GM06990 (cell line): ENCODE data around the gene STK25.

Experiments used
- DNase-seq: peaks from one replicate; pipeline ENCODE4 v3.0.0-alpha.2; 2011; ENCODE audit not compliant: insufficient read length; ENCODE audit errors: extremely low read depth
- H3K27me3 ChIP-seq: replicated peaks from 2 replicates; pipeline ENCODE4 v1.6.0; 2011; ENCODE audit warnings: low read length; ENCODE audit not compliant: control insufficient read depth, insufficient read depth
- H3K36me3 ChIP-seq: 2 replicates; pipeline ENCODE4 v1.5.1; 2011; ENCODE audit warnings: low read length; ENCODE audit not compliant: control insufficient read depth, insufficient read depth
- H3K4me3 ChIP-seq: replicated peaks from 2 replicates; pipeline ENCODE4 v1.5.1; 2011; ENCODE audit warnings: low read depth, mild to moderate bottlenecking, control low read depth, low read length
- TF ChIP-seq, protein P1 (sequence below): IDR thresholded peaks from 2 replicates; pipeline ENCODE4 v1.5.1; 2011; ENCODE audit warnings: low read length, control low read depth, mild to moderate bottlenecking, inconsistent platforms; ENCODE audit not compliant: insufficient read depth, poor library complexity, severe bottlenecking

The STK25 gene

DNA sequence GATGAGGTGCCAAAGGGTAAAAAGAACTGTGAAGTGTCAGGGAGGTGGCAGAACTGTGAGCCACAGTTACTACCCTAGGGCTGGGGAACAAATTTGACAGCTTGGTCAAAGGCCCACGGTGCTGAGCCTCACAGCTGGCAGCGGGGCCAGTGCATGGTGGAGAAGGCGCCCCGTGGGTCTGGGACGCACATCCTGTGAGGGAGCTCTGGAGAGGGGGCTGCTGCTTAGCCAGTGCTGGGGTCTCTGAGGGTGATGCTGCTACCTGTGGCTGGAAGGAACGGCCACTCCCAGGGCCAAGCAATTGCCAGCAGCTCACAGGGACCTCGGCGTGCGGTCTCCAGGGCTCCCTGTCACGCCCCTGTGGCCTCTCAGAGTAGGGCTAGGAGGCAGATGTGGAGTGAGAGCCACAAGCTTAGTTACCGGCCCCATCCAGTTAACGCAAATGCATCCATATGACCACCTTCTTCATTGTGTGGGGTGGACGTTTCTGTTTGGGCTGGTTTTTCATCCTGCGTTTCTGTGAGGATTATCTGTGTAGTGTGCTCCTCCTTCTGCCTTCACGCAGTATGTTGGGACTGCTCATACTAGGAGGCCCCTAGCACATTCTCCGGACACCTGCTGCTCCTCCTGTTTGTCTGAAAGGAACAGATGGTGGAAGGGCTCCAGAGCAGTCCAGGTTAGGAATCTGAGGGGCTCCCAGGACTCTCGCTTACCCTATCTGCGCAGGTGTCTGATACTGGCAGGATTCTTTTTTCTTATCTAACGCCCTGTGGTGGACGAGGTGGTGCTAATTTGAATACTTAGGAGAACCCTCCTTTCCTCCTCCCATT lies 26.0 kb downstream of the STK25 start:
- no peak for DNase-seq
- Histone ChIP-seq H3K36me3 (peaks cover 6% of the 10 kb centered on the region), H3K4me3 (no peak overlapping the region), H3K27me3 (no peaks in the 10 kb centered on the region)
- TF ChIP-seq, protein P1, sequence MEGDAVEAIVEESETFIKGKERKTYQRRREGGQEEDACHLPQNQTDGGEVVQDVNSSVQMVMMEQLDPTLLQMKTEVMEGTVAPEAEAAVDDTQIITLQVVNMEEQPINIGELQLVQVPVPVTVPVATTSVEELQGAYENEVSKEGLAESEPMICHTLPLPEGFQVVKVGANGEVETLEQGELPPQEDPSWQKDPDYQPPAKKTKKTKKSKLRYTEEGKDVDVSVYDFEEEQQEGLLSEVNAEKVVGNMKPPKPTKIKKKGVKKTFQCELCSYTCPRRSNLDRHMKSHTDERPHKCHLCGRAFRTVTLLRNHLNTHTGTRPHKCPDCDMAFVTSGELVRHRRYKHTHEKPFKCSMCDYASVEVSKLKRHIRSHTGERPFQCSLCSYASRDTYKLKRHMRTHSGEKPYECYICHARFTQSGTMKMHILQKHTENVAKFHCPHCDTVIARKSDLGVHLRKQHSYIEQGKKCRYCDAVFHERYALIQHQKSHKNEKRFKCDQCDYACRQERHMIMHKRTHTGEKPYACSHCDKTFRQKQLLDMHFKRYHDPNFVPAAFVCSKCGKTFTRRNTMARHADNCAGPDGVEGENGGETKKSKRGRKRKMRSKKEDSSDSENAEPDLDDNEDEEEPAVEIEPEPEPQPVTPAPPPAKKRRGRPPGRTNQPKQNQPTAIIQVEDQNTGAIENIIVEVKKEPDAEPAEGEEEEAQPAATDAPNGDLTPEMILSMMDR: no peak

DNA sequence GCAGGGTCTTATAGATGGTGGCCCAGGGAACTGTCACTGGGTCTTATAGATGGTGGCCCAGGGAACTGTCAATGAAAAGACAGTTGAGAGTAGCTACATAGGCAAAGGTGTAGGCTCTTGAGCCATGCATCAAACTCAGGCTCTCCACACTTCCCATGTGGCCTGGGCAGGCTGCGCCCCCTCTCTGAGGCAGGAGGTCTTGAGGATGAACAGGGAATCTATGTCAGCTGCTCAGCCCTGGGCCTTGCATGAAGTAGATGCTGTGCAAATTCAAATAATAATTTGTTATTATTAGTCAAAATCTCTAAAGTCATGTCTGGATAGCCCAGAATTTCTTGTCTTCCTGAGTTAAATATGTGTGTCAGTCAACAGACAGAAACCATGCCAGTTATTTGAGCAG lies 26.7 kb downstream of the STK25 start:
- TF ChIP-seq, protein P1: no peak
- H3K4me3 ChIP-seq: no peak overlapping the region
- no peak for DNase-seq

DNA sequence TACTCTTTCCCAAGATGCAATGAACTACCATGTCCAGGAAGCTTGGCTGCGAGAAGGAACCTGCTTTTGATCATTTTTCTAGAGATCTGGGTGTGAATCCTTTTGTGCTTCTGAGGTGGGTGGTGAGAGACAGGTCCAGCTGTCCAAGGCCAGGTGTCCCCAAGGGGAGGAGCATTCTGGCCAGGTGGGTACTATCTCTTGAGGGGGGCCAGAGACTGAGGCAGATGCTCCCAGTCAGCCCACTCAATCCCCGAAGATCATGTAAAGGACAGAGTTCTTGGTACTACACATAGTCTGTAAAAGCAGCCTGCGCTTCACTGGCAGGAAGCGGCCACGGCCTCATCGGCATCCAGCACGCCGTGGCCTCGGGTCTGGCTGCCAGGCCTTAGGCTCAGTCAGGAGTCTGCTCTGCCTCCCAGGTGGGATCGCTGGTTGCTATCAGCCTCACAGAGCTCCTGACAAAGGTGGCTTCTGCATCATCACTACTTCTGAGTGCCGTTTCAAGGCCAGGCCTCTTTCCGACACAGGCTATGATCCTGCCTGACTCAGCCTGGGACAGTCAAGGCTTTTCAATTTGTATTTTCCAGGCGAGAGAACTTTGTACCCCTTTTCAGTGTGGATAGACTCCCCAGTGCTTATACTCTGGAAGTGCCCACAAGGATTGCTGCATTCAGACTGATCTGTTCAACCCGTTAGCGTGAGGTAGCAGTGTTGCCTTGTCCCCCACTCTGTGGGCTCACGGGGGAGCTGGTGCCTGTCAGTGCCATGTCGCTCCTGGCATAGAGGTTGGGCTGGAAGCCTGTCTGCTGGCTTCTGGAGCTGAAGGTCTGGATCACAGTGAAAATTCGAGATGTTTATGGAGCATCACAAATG lies 29.1 kb downstream of the STK25 start:
- H3K27me3 ChIP-seq: no peaks in the 10 kb centered on the region
- H3K4me3 ChIP-seq: no peak overlapping the region
- H3K36me3 ChIP-seq: peaks cover 4% of the 10 kb centered on the region
- no peak for DNase-seq
- TF ChIP-seq, protein P1: no peak

More for the DNA sequence above, 26.7 kb downstream of the STK25 start:
- Histone ChIP-seq H3K36me3 (peaks cover 4% of the 10 kb centered on the region), H3K27me3 (no peaks in the 10 kb centered on the region)

DNA sequence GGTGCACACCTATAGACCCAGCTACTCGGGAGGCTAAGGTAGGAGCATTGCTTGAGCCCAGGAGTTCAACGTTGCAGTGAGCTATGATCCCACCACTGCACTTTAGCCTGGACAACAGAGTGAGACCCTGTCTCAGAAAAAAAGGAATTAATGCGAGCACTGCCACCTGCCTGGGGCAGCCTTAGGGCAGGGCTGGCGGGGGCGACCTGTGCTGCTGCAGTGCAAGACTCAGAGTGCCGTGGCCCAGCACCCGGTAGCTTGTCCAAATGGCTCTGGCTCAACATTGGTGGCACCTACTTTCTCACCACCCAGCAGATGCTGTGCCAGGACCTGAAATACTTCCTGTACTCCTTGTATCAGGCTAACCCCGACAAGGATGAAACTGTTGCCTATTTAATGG lies 30.2 kb downstream of the STK25 start:
- DNase-seq: no peak
- Histone ChIP-seq H3K36me3 (peaks cover 5% of the 10 kb centered on the region), H3K4me3 (no peak overlapping the region), H3K27me3 (no peaks in the 10 kb centered on the region)
- TF ChIP-seq, protein P1: no peak

DNA sequence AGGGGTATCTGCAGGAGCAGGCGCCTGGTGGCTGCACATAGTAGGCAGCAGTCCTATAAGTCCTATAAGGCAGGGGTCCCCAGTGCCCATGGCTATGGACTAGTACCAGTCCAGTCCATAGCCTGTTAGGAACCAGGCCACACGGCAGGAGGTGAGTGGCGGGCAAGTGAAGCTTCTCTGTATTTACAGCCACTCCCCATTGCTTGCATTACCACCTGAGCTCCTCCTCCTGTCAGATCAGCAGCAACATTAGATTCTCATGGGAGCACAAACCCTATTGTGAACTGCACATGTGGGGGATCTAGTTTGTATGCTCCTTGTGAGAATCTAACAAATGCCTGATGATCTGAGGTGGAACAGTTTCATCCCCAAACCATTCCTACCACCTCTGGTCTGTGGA lies 33.1 kb downstream of the STK25 start:
- DNase-seq: no peak
- peaks cover 5% of the 10 kb centered on the region for H3K36me3 ChIP-seq
- TF ChIP-seq, protein P1: no peak
- no peak overlapping the region for H3K4me3 ChIP-seq
- H3K27me3 ChIP-seq: no peaks in the 10 kb centered on the region
